Thyroid gland (tissue), 4 donors: Measurements from ENCODE around the gene MAML3. TPM values are rescaled to one million over a fixed set of nuclear protein-coding genes. Genes with fewer than 3 reads are reported as not detected.

ENCODE experiments used
- DNase-seq, 2 donors: peaks; one replicate each; pipeline ENCODE4 v3.0.0-alpha.2; 2019
- H3K27ac ChIP-seq, 3 donors: fragments of 200-600 bp; sonication (generic); 1 replicate in 2 of 3; 2 replicates in 1 of 3; pipeline ENCODE4 v1.5.1; 2016 to 2019; ENCODE audit warnings: mild to moderate bottlenecking in 1 of 3, moderate library complexity in 1 of 3
- H3K27me3 ChIP-seq: fragments of 200-600 bp; sonication (generic); one replicate; pipeline ENCODE4 v1.5.1; 2019
- H3K36me3 ChIP-seq, 2 donors: fragments of 200-600 bp; sonication (generic); one replicate each; pipeline ENCODE4 v1.5.1; 2016 to 2019
- H3K4me1 ChIP-seq, 2 donors: fragments of 200-600 bp; sonication (generic); one replicate each; pipeline ENCODE4 v1.5.1; 2017 to 2019
- H3K4me3 ChIP-seq, 3 donors: fragments of 200-600 bp; sonication (generic); replicated peaks in 1 of 3; 1 replicate in 2 of 3; 2 replicates in 1 of 3; pipeline ENCODE4 v1.5.1; 2016; ENCODE audit warnings: mild to moderate bottlenecking in 1 of 3
- H3K9me3 ChIP-seq: fragments of 200-600 bp; sonication (generic); one replicate; pipeline ENCODE4 v1.5.1; 2017
- POLR2A ChIP-seq, 2 donors: fragments of 450-650 bp; IDR thresholded peaks; one replicate each; pipeline ENCODE4 v1.6.1; 2017; ENCODE audit warnings: antibody characterized with exemption in 2 of 2, mild to moderate bottlenecking in 2 of 2, moderate library complexity in 1 of 2
- WGBS, 2 donors: methylation state at CpG; one replicate each; pipeline ENCODE4 v1.1.5; 2017; 5-methylcytosine and 5-hydroxymethylcytosine counted together
- intact Hi-C: fragments of 100-400 bp; cut with DNase I; formaldehyde crosslinking; loops from one replicate; pipeline ENCODE4 v1.15.1; 2023
- total RNA-seq, 4 donors: library from RNA; depleted of rRNA; stranded (reverse); fragments of >200 nt; gene quantifications; one replicate each; pipeline ENCODE4 v1.2.3, GENCODE V29; 2016
- TF ChIP-seq, protein P1 (sequence below), 6 experiments: fragments of 200-600 bp in 3 of 6; fragments of 450-650 bp in 3 of 6; sonication (generic) in 3 of 6; IDR thresholded peaks; one replicate each; pipeline ENCODE4 v1.5.1; 2016 to 2019; ENCODE audit warnings: antibody characterized with exemption in 6 of 6, mild to moderate bottlenecking in 2 of 6, inconsistent platforms in 1 of 6, moderate library complexity in 1 of 6

Gene MAML3
- total RNA-seq, 4 donors from 2014 or later, result 5.7 to 14.1 (median 11.4) TPM

DNA sequence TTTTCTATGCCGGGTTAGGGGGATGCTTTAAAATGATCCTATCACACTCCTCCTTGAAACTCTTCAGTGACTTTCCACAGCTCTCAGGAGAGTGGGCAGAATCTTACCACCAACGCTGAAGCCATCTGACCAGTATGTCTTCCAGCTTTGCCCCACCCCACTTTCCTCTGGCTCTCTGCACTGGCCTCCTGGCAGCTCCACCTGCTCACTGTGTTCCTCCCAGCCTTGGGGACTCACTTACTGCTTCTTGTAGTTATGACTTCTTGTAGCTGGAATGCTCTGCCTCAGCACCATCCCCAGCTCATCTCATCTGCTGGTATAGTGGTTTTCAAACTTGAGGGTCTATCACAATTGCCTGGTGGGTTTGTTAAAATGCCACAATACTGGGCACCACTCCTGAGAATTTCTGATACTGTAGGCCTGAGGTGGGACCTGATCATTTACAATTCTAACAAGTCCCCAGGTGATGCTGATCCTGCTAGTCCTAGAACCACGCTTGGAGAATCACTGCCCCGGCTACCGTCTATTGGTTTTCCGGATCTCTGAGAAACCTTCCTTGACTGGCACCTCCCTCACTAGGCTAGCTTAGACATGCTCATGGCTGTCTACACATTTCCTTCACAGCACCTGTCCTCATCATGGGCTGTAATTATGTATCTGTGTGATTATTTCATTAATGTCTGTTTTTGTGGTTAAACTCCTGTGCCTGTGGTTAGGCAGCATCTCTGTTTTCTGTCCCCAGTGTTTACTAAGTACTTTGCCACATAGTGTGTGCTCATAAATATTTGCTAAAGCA is 336.1 kb downstream of the MAML3 start:
- intact Hi-C loops, result no loop called here
- Histone ChIP-seq H3K4me1 (peaks cover 0 to 6% of the 10 kb centered on the region in 2 donors), H3K4me3 (no peak overlapping the region), H3K27ac (no peak overlapping the region), H3K36me3 (no peaks in the 10 kb centered on the region), H3K27me3 (no peaks in the 10 kb centered on the region), H3K9me3 (no peaks in the 10 kb centered on the region)
- TF ChIP-seq, protein P1, sequence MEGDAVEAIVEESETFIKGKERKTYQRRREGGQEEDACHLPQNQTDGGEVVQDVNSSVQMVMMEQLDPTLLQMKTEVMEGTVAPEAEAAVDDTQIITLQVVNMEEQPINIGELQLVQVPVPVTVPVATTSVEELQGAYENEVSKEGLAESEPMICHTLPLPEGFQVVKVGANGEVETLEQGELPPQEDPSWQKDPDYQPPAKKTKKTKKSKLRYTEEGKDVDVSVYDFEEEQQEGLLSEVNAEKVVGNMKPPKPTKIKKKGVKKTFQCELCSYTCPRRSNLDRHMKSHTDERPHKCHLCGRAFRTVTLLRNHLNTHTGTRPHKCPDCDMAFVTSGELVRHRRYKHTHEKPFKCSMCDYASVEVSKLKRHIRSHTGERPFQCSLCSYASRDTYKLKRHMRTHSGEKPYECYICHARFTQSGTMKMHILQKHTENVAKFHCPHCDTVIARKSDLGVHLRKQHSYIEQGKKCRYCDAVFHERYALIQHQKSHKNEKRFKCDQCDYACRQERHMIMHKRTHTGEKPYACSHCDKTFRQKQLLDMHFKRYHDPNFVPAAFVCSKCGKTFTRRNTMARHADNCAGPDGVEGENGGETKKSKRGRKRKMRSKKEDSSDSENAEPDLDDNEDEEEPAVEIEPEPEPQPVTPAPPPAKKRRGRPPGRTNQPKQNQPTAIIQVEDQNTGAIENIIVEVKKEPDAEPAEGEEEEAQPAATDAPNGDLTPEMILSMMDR (IDR thresholded peaks at IDR 0.05), result no peak
- TF ChIP-seq POLR2A (IDR thresholded peaks at IDR 0.05), result no peak
- WGBS, 2 donors, result 96 to 97% methylated on average over 6 of the region's 6 CpGs
- no peak for DNase-seq

DNA sequence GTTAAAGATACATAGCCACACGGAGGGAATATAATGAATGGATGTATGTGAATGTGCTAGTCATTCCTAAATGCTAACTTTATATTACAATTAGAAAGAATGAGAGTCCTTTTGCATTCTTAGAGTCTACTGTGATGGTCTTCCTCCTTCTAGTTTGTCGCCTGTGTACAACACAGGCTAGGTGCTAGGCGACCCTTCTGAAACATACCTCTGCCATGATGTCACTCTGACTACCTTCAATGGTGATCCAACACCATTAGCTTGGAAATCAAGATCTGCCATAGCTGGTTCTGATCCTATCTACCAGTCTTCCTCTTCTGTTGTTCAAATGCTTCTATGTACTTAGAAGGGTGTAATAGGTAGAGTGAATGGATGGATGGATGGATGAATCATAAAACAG is 337.1 kb downstream of the MAML3 start:
- no peak for DNase-seq
- Histone ChIP-seq H3K9me3 (no peaks in the 10 kb centered on the region), H3K27me3 (no peaks in the 10 kb centered on the region), H3K4me3 (no peak overlapping the region), H3K36me3 (no peaks in the 10 kb centered on the region), H3K27ac (no peak overlapping the region), H3K4me1 (peaks cover 0 to 6% of the 10 kb centered on the region in 2 donors)
- TF ChIP-seq, protein P1 (IDR thresholded peaks at IDR 0.05), result no peak
- no peak for TF ChIP-seq POLR2A (IDR thresholded peaks at IDR 0.05)
- WGBS, 2 donors, result 94 to 96% methylated on average over 3 of the region's 3 CpGs
- intact Hi-C loops, result no loop called here

DNA sequence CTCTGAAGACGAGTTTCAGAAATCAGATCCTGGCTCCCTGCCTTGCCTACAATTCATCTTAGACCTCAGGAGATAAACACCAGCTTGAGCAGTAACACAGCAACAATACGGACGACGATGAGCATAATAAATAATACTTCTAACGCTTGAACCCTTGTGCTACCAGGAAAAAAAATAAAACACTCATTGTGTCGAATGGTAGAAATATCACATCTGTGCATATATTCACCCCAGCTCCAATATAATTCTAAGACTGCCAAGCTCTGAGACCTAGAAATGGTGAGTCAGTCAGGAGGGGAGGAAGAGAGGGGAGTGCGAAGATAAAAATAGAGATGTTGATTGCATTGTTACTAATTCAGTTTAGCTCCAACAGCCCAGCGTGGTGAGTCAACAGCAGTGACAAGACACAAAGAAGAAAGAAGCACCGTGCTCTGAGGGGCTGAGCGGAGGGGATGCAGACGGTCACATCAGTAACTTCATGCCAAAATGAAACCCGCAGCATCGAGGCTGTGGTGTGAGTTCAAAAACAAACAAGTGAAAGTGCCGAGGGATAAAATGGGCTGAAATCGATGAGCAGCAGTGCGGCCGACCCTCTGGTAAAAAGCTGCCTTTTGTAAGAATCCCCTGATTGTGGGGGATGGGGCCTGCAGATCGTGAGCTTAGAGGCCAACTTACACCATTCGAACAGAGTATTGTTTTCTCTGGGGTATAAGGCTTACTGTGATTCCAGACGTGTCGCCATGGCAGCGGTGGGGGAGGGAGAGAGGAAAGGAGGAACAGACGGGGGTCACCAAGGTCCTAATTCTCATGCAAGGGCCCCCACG is 338.0 kb downstream of the MAML3 start:
- Histone ChIP-seq H3K36me3 (no peaks in the 10 kb centered on the region), H3K9me3 (no peaks in the 10 kb centered on the region), H3K4me3 (peak overlapping the region in 1 of 3 donors; percentile 7), H3K27me3 (no peaks in the 10 kb centered on the region), H3K4me1 (peaks cover 0 to 6% of the 10 kb centered on the region in 2 donors), H3K27ac (peak overlapping the region in 1 of 3 donors; percentile 31)
- DNase-seq, result no peak
- intact Hi-C loops, result no loop called here
- 51 to 58% methylated on average over 24 of the region's 24 CpGs for WGBS, 2 donors
- no peak for TF ChIP-seq POLR2A (IDR thresholded peaks at IDR 0.05)
- TF ChIP-seq, protein P1 (IDR thresholded peaks at IDR 0.05), result no peak

DNA sequence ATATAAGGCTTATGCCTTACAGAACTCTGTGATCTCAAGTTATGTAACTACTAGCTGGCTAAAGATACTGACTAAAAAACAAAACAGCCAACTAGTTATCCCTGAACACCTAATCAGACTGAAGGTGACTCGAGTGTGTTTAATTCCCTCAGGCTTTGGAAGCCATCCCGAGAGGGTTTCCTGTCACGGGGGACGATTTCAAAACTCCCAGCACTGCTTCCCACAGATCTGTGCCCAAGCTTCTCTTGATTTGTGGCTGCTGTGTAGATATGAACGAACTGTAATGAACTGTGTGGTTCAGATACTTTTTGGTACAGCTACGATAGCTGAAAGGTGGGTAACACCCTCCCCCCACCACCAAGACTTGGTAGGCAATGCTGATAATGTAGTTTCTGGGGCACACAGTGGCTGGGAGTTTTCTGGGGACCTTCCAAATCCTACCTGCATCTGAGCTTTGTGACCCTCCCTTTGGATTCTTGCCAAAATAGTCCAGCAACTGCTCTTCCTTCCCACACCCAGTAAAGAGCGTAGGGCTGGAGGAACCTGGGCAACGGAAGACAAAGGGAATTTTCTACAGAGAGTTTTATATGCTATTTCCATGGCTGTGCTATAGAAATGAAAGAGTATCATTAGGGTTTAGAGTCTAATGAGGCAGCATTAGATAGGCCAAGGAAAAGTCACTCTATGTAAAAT is 339.5 kb downstream of the MAML3 start:
- peak in 1 of 2 donors; percentile 14 for DNase-seq
- no peaks in the 10 kb centered on the region for H3K27me3 ChIP-seq
- WGBS, 2 donors, result 42 to 47% methylated on average over 8 of the region's 8 CpGs
- no peaks in the 10 kb centered on the region for H3K9me3 ChIP-seq
- no peaks in the 10 kb centered on the region for H3K36me3 ChIP-seq
- H3K4me3 ChIP-seq, result no peak overlapping the region
- TF ChIP-seq, protein P1 (IDR thresholded peaks at IDR 0.05), result no peak
- TF ChIP-seq POLR2A (IDR thresholded peaks at IDR 0.05), result no peak
- intact Hi-C loops, result no loop called here
- H3K4me1 ChIP-seq, result peaks cover 3 to 6% of the 10 kb centered on the region in 2 donors
- H3K27ac ChIP-seq, result peak overlapping the region in 2 of 3 donors; percentile 11 to 20
